ENCODE results near the gene MBD3L4. TPM values are rescaled to one million over a fixed set of nuclear protein-coding genes. Genes with fewer than 3 reads are reported as not detected.

Gene MBD3L4
- total RNA-seq, 4 donors from 2014 or later, result not detected

DNA sequence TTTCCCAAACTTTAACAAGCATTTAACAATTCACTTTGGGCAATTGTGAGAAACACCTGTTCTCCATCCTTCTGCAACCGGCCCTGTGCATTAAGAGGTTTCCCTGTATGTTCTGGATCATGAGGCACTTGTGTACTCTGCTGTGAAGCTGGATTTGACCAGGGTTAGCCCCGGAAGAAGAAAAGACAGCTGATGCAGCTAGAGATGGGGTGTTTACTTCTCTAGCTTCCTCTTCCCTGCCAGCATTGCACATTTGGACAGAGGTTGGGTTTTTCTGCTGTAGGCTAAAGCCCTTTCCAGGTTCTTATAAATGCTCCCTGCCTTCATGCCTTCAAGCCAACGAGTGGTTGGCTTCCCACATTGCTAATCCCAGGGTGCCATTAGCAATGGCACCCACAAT, 39.6 kb downstream of the MBD3L4 start:
- DNase-seq, result no peak
- H3K27ac ChIP-seq, result no peak overlapping the region
- H3K4me1 ChIP-seq, result no peaks in the 10 kb centered on the region
- no peaks in the 10 kb centered on the region for H3K27me3 ChIP-seq
- no peak overlapping the region for H3K4me3 ChIP-seq
- TF ChIP-seq POLR2A (IDR thresholded peaks at IDR 0.05), result no peak
- no peak for TF ChIP-seq CTCF (IDR thresholded peaks at IDR 0.05)
- intact Hi-C loops (cut with DNase I; ENCODE audit: low total_unique reads), result no loop called here
- no peaks in the 10 kb centered on the region for H3K9me3 ChIP-seq
- H3K36me3 ChIP-seq, result no peaks in the 10 kb centered on the region

- TF ChIP-seq POLR2A (IDR thresholded peaks at IDR 0.05), result no peak
- no peak for TF ChIP-seq CTCF (IDR thresholded peaks at IDR 0.05)
- H3K4me1 ChIP-seq, result no peaks in the 10 kb centered on the region
These were observed 40.0 kb downstream of the MBD3L4 start for GRCh38 chr19:6999933-7000332.

DNA sequence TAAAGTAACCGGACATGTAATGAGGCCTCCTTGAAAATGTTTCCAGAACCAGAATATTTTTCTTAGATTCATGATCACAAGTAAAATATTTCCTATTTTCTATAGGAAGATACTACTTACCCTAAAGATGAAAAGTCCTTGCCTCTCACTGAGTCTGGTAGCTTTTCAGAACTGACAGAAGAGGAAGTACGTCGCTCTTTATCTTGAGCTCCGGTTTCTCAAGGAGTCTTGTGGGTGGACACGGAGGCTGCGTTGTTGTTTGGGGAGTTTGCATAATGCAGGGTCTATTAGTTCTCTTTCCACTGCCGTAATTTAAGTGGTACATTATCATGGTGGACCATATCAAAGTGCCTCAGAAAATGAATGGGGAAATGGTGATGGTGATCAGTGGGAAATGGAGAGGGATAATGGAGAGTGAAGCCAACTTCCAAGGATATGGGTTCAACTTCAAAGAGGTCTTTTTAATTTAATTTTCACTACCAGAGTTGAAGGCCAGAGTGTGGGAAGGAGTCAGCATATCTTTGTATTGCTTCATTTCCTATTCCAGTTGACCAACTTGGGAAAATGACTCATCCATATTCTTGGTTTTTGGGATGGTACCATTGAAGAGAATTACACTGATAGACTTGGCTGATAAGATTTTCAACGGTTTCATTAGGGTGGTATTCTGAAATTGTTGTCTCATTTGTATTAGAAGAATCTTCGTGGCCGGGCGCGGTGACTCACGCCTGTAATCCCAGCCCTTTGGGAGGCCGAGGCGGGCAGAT, 42.1 kb downstream of the MBD3L4 start:
- no peak for TF ChIP-seq POLR2A (IDR thresholded peaks at IDR 0.05)
- no peak for TF ChIP-seq CTCF (IDR thresholded peaks at IDR 0.05)
- Histone ChIP-seq H3K4me3 (no peak overlapping the region), H3K4me1 (no peaks in the 10 kb centered on the region), H3K36me3 (no peaks in the 10 kb centered on the region), H3K9me3 (no peaks in the 10 kb centered on the region), H3K27me3 (no peaks in the 10 kb centered on the region), H3K27ac (no peak overlapping the region)
- DNase-seq, result no peak
- intact Hi-C loops (cut with DNase I; ENCODE audit: low total_unique reads), result no loop called here

More at GRCh38 chr19:6999933-7000332, 40.0 kb downstream of the MBD3L4 start:
- no peak for DNase-seq
- Histone ChIP-seq H3K9me3 (no peaks in the 10 kb centered on the region), H3K27ac (no peak overlapping the region), H3K4me3 (no peak overlapping the region), H3K27me3 (no peaks in the 10 kb centered on the region), H3K36me3 (no peaks in the 10 kb centered on the region)
- intact Hi-C loops (cut with DNase I; ENCODE audit: low total_unique reads), result no loop called here

GRCh38 chr19:6996810-6997209, 43.2 kb downstream of the MBD3L4 start:
- no peaks in the 10 kb centered on the region for H3K9me3 ChIP-seq
- H3K4me1 ChIP-seq, result no peaks in the 10 kb centered on the region
- H3K36me3 ChIP-seq, result no peaks in the 10 kb centered on the region
- TF ChIP-seq POLR2A (IDR thresholded peaks at IDR 0.05) (no peak), CTCF (IDR thresholded peaks at IDR 0.05) (no peak)
- H3K4me3 ChIP-seq, result no peak overlapping the region
- no peak for DNase-seq
- H3K27ac ChIP-seq, result no peak overlapping the region
- intact Hi-C loops (cut with DNase I; ENCODE audit: low total_unique reads), result no loop called here
- H3K27me3 ChIP-seq, result peaks cover 0 to 5% of the 10 kb centered on the region in 2 donors

DNA sequence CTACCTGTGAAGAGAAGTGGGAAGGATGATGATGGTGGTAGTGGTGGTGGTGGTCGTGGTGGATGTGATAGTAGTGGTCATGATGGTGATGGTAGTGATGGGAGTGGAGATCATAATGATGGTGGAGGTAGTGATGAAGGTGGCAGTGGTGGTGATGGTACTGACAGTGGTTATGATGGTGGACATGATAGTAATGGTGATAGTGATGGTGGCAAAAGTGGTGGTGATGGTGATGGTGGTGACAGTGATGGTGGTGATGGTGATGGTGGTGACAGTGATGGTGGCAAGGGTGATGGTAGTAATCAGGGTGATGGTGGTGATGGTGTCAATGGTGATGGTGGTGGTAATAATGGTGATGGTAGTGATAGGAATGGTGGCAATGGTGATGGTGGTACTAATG, 44.9 kb downstream of the MBD3L4 start:
- Histone ChIP-seq H3K9me3 (no peaks in the 10 kb centered on the region), H3K27me3 (peaks cover 0 to 5% of the 10 kb centered on the region in 2 donors), H3K4me1 (no peaks in the 10 kb centered on the region), H3K36me3 (no peaks in the 10 kb centered on the region), H3K27ac (no peak overlapping the region), H3K4me3 (no peak overlapping the region)
- intact Hi-C loops (cut with DNase I; ENCODE audit: low total_unique reads), result no loop called here
- DNase-seq, result no peak
- TF ChIP-seq POLR2A (IDR thresholded peaks at IDR 0.05), result no peak
- no peak for TF ChIP-seq CTCF (IDR thresholded peaks at IDR 0.05)
